ENCODE measurements around the gene GABRB1.

Gene GABRB1

GRCh38 chr4:47049347-47049746 is 18.0 kb downstream of the GABRB1 start:
- Histone ChIP-seq H3K79me2 (ENCODE audit: insufficient read depth, low read length) (no peaks in the 10 kb centered on the region), H3K9me2 (ENCODE audit: low read depth, low read length) (no peaks in the 10 kb centered on the region), H3K27ac (ENCODE audit: low read depth, low read length, poor library complexity, severe bottlenecking) (no peak overlapping the region), H4K20me1 (ENCODE audit: insufficient read depth, low read length) (no peaks in the 10 kb centered on the region), H3K4me3 (ENCODE audit: low read depth, low read length, poor library complexity, severe bottlenecking) (no peak overlapping the region), H3K9me3 (ENCODE audit: low read length) (no peaks in the 10 kb centered on the region), H2AFZ (ENCODE audit: low read length) (no peak overlapping the region), H3K4me1 (ENCODE audit: insufficient read depth, low read length, severe bottlenecking) (no peaks in the 10 kb centered on the region), H3K27me3 (ENCODE audit: insufficient read depth, low read length) (no peaks in the 10 kb centered on the region), H3F3A (ENCODE audit: insufficient read depth, low read length) (no peaks in the 10 kb centered on the region), H3K9ac (ENCODE audit: low read length) (no peak overlapping the region), H3K4me2 (ENCODE audit: low read length) (no peak overlapping the region), H3K36me3 (ENCODE audit: insufficient read depth, low read length) (no peaks in the 10 kb centered on the region)
- TF ChIP-seq, protein P1, sequence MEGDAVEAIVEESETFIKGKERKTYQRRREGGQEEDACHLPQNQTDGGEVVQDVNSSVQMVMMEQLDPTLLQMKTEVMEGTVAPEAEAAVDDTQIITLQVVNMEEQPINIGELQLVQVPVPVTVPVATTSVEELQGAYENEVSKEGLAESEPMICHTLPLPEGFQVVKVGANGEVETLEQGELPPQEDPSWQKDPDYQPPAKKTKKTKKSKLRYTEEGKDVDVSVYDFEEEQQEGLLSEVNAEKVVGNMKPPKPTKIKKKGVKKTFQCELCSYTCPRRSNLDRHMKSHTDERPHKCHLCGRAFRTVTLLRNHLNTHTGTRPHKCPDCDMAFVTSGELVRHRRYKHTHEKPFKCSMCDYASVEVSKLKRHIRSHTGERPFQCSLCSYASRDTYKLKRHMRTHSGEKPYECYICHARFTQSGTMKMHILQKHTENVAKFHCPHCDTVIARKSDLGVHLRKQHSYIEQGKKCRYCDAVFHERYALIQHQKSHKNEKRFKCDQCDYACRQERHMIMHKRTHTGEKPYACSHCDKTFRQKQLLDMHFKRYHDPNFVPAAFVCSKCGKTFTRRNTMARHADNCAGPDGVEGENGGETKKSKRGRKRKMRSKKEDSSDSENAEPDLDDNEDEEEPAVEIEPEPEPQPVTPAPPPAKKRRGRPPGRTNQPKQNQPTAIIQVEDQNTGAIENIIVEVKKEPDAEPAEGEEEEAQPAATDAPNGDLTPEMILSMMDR (IDR thresholded peaks at IDR 0.05; ENCODE audit: low read length): no peak
- no peak for TF ChIP-seq EZH2 (IDR thresholded peaks at IDR 0.05; ENCODE audit: borderline replicate concordance, low read length)

DNA sequence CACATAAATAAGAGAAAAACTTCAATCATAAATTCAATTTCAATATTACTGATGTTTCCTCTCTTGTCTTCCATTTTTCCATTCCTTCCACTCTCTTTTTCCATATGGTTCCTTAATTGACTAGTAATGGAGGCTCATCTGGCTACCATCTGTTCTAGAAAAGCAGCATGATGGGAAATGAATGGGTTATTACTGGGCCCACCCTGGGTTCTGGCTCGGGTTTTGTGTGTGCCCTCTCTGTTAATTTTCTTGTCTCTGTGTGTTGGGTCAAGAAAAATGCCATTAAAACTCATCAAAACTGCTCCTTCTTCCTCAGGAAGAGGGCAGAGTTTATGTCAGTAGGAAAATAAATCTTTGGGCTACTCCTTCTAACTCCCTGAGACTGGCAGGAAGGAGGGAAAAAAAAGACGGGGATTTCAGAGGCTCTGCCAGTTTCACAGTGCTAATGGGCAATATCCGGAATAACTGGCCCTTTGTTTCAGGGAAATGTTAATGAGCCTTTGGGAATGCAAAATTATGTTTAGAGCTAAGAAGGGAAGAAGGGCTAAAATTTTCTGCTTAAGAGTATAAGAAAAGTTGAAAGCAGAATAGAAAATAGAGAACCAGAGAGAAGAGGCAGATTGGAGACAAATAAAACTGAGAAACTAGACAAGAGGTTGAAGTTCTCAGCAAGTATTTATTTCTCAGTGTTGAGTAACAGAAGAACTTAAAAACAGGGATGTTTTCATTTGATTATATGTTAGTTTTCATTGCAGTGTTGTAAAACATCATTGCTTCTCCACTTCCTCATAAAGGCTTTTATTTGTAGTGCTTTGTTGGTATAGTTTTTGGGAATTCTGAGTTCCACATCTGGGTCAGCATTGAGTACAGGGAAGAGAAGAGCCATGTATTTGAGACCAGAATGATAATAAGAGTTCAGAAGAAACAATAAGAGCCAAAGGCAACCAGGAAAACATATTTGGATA is 19.7 kb downstream of the GABRB1 start:
- TF ChIP-seq, protein P1 (IDR thresholded peaks at IDR 0.05; ENCODE audit: low read length): no peak
- no peak for TF ChIP-seq EZH2 (IDR thresholded peaks at IDR 0.05; ENCODE audit: borderline replicate concordance, low read length)
- Histone ChIP-seq H3K27ac (ENCODE audit: low read depth, low read length, poor library complexity, severe bottlenecking) (no peak overlapping the region), H2AFZ (ENCODE audit: low read length) (no peak overlapping the region), H3K79me2 (ENCODE audit: insufficient read depth, low read length) (no peaks in the 10 kb centered on the region), H3K9me2 (ENCODE audit: low read depth, low read length) (no peaks in the 10 kb centered on the region), H3F3A (ENCODE audit: insufficient read depth, low read length) (no peaks in the 10 kb centered on the region), H3K9me3 (ENCODE audit: low read length) (no peaks in the 10 kb centered on the region), H3K9ac (ENCODE audit: low read length) (no peak overlapping the region), H3K4me2 (ENCODE audit: low read length) (no peak overlapping the region), H4K20me1 (ENCODE audit: insufficient read depth, low read length) (no peaks in the 10 kb centered on the region), H3K27me3 (ENCODE audit: insufficient read depth, low read length) (no peaks in the 10 kb centered on the region), H3K4me3 (ENCODE audit: low read depth, low read length, poor library complexity, severe bottlenecking) (no peak overlapping the region), H3K36me3 (ENCODE audit: insufficient read depth, low read length) (no peaks in the 10 kb centered on the region), H3K4me1 (ENCODE audit: insufficient read depth, low read length, severe bottlenecking) (no peaks in the 10 kb centered on the region)

GRCh38 chr4:47053485-47053884 is 22.1 kb downstream of the GABRB1 start:
- Histone ChIP-seq H3K9ac (ENCODE audit: low read length) (no peak overlapping the region), H2AFZ (ENCODE audit: low read length) (no peak overlapping the region), H3K79me2 (ENCODE audit: insufficient read depth, low read length) (no peaks in the 10 kb centered on the region), H3K27me3 (ENCODE audit: insufficient read depth, low read length) (no peaks in the 10 kb centered on the region), H3K4me2 (ENCODE audit: low read length) (no peak overlapping the region), H4K20me1 (ENCODE audit: insufficient read depth, low read length) (no peaks in the 10 kb centered on the region), H3K27ac (ENCODE audit: low read depth, low read length, poor library complexity, severe bottlenecking) (no peak overlapping the region), H3K4me3 (ENCODE audit: low read depth, low read length, poor library complexity, severe bottlenecking) (no peak overlapping the region), H3K36me3 (ENCODE audit: insufficient read depth, low read length) (no peaks in the 10 kb centered on the region), H3K9me2 (ENCODE audit: low read depth, low read length) (no peaks in the 10 kb centered on the region), H3F3A (ENCODE audit: insufficient read depth, low read length) (no peaks in the 10 kb centered on the region), H3K4me1 (ENCODE audit: insufficient read depth, low read length, severe bottlenecking) (no peaks in the 10 kb centered on the region), H3K9me3 (ENCODE audit: low read length) (no peaks in the 10 kb centered on the region)
- no peak for TF ChIP-seq EZH2 (IDR thresholded peaks at IDR 0.05; ENCODE audit: borderline replicate concordance, low read length)
- TF ChIP-seq, protein P1 (IDR thresholded peaks at IDR 0.05; ENCODE audit: low read length): no peak
